ENCODE results near the gene SPG7. TPM values are rescaled to one million over a fixed set of nuclear protein-coding genes. Genes with fewer than 3 reads are reported as not detected.

Gene SPG7
- total RNA-seq, 1 experiment from 2014 or later = 141 TPM

GRCh38 chr16:89606006-89606405 lies 97.8 kb downstream of the SPG7 start (continued):
- no peak for TF ChIP-seq ZNF281 (CRISPR knock-in tag; IDR thresholded peaks at IDR 0.05)
- TF ChIP-seq ATF6 (CRISPR knock-in tag; IDR thresholded peaks at IDR 0.05) = no peak
- TF ChIP-seq USF1 (CRISPR knock-in tag; IDR thresholded peaks at IDR 0.05) = no peak
- TF ChIP-seq GRHL2 (CRISPR knock-in tag; IDR thresholded peaks at IDR 0.05; ENCODE audit: insufficient replicate concordance, severe bottlenecking) = no peak
- no peak for TF ChIP-seq TCF7 (CRISPR knock-in tag; IDR thresholded peaks at IDR 0.05; ENCODE audit: low read depth)

Other genes starting within 250 kb of the SPG7 start
- gene ANKRD11, start 17.8 kb upstream of the SPG7 start, total RNA-seq (2021) = 142 to 184 TPM (median 146 TPM) in 3 replicates
- gene RPL13, start 52.3 kb downstream of the SPG7 start, total RNA-seq (2021) = 2,631 to 3,314 TPM (median 3,295 TPM) in 3 replicates
- 42.6 to 62.4 TPM (median 55.6 TPM) in 3 replicates for gene CPNE7, start 67.4 kb downstream of the SPG7 start, total RNA-seq (2021)
- 13.6 to 26.5 TPM (median 24.7 TPM) in 3 replicates for gene DPEP1, start 105.2 kb downstream of the SPG7 start, total RNA-seq (2021)
- 69.0 to 76.6 TPM (median 76.0 TPM) in 3 replicates for gene CHMP1A, start 149.3 kb downstream of the SPG7 start, total RNA-seq (2021)
- 12.0 to 12.8 TPM (median 12.2 TPM) in 3 replicates for gene SPATA33, start 149.4 kb downstream of the SPG7 start, total RNA-seq (2021)
- 79.8 to 102 TPM (median 81.6 TPM) in 3 replicates for gene CDK10, start 178.3 kb downstream of the SPG7 start, total RNA-seq (2021)
- 12.1 to 15.7 TPM (median 14.1 TPM) in 3 replicates for gene SPATA2L, start 193.3 kb downstream of the SPG7 start, total RNA-seq (2021)
- gene VPS9D1, start 212.5 kb downstream of the SPG7 start, total RNA-seq (2021) = 3.8 to 5.6 TPM (median 4.2 TPM) in 3 replicates
- gene ZNF276, start 213.1 kb downstream of the SPG7 start, total RNA-seq (2021) = 13.9 to 17.2 TPM (median 16.6 TPM) in 3 replicates

Measured in WTC11 (cell line).